IPS-15b (cell line): ENCODE measurements around the gene S100PBP.

Experiments used
- H3K27me3 ChIP-seq: one replicate; pipeline ENCODE4 v1.6.1; 2013; ENCODE audit warnings: low read length; ENCODE audit not compliant: control insufficient read depth, insufficient read depth
- H3K36me3 ChIP-seq: one replicate; pipeline ENCODE4 v1.6.1; 2013; ENCODE audit warnings: low read length; ENCODE audit not compliant: control insufficient read depth, insufficient read depth
- H3K4me1 ChIP-seq: one replicate; pipeline ENCODE4 v1.6.1; 2013; ENCODE audit warnings: mild to moderate bottlenecking, low read length; ENCODE audit not compliant: control insufficient read depth, insufficient read depth
- H3K4me3 ChIP-seq: one replicate; pipeline ENCODE4 v1.5.1; 2013; ENCODE audit warnings: low read depth, low read length
- H3K9ac ChIP-seq: one replicate; pipeline ENCODE4 v1.6.1; 2013; ENCODE audit warnings: low read depth, mild to moderate bottlenecking, low read length
- H3K9me3 ChIP-seq: one replicate; pipeline ENCODE4 v1.6.1; 2013; ENCODE audit warnings: mild to moderate bottlenecking, low read length; ENCODE audit not compliant: control insufficient read depth, insufficient read depth

S100PBP gene

GRCh38 chr1:32858136-32858535, 40.7 kb downstream of the S100PBP start:
- Histone ChIP-seq H3K9me3 (no peaks in the 10 kb centered on the region), H3K27me3 (no peaks in the 10 kb centered on the region), H3K9ac (no peak overlapping the region), H3K4me1 (no peaks in the 10 kb centered on the region), H3K36me3 (peaks cover 2% of the 10 kb centered on the region), H3K4me3 (no peak overlapping the region)

GRCh38 chr1:32858791-32859190, 41.3 kb downstream of the S100PBP start:
- H3K27me3 ChIP-seq, result no peaks in the 10 kb centered on the region
- no peaks in the 10 kb centered on the region for H3K4me1 ChIP-seq
- no peak overlapping the region for H3K9ac ChIP-seq
- no peaks in the 10 kb centered on the region for H3K9me3 ChIP-seq
- no peak overlapping the region for H3K4me3 ChIP-seq
- peaks cover 2% of the 10 kb centered on the region for H3K36me3 ChIP-seq

GRCh38 chr1:32859915-32860314, 42.5 kb downstream of the S100PBP start:
- no peak overlapping the region for H3K4me3 ChIP-seq
- no peaks in the 10 kb centered on the region for H3K9me3 ChIP-seq
- no peak overlapping the region for H3K9ac ChIP-seq
- H3K36me3 ChIP-seq, result peaks cover 2% of the 10 kb centered on the region
- no peaks in the 10 kb centered on the region for H3K27me3 ChIP-seq
- H3K4me1 ChIP-seq, result no peaks in the 10 kb centered on the region

GRCh38 chr1:32860566-32860965, 43.1 kb downstream of the S100PBP start:
- Histone ChIP-seq H3K9ac (no peak overlapping the region), H3K4me3 (no peak overlapping the region), H3K27me3 (no peaks in the 10 kb centered on the region), H3K9me3 (no peaks in the 10 kb centered on the region), H3K4me1 (no peaks in the 10 kb centered on the region), H3K36me3 (peaks cover 2% of the 10 kb centered on the region)

GRCh38 chr1:32861904-32862695, 44.6 kb downstream of the S100PBP start:
- no peaks in the 10 kb centered on the region for H3K4me1 ChIP-seq
- no peak overlapping the region for H3K4me3 ChIP-seq
- H3K36me3 ChIP-seq, result no peaks in the 10 kb centered on the region
- no peaks in the 10 kb centered on the region for H3K27me3 ChIP-seq
- no peak overlapping the region for H3K9ac ChIP-seq
- H3K9me3 ChIP-seq, result no peaks in the 10 kb centered on the region

- H3K4me1 ChIP-seq, result no peaks in the 10 kb centered on the region
- no peak overlapping the region for H3K9ac ChIP-seq
- H3K27me3 ChIP-seq, result no peaks in the 10 kb centered on the region
- no peaks in the 10 kb centered on the region for H3K9me3 ChIP-seq
- no peak overlapping the region for H3K4me3 ChIP-seq
- H3K36me3 ChIP-seq, result no peaks in the 10 kb centered on the region
Measured at GRCh38 chr1:32863218-32863880, 45.9 kb downstream of the S100PBP start.

- Histone ChIP-seq H3K4me1 (no peaks in the 10 kb centered on the region), H3K4me3 (no peak overlapping the region), H3K9ac (no peak overlapping the region), H3K9me3 (no peaks in the 10 kb centered on the region), H3K27me3 (peaks cover 3% of the 10 kb centered on the region), H3K36me3 (no peaks in the 10 kb centered on the region)
Measured at GRCh38 chr1:32863881-32864245, 46.4 kb downstream of the S100PBP start.

- peaks cover 9% of the 10 kb centered on the region for H3K27me3 ChIP-seq
- H3K4me1 ChIP-seq, result no peaks in the 10 kb centered on the region
- H3K9ac ChIP-seq, result no peak overlapping the region
- H3K36me3 ChIP-seq, result no peaks in the 10 kb centered on the region
- H3K9me3 ChIP-seq, result no peaks in the 10 kb centered on the region
- H3K4me3 ChIP-seq, result no peak overlapping the region
Measured at GRCh38 chr1:32864375-32865019, 47.0 kb downstream of the S100PBP start.

- Histone ChIP-seq H3K36me3 (no peaks in the 10 kb centered on the region), H3K9me3 (no peaks in the 10 kb centered on the region), H3K4me3 (no peak overlapping the region), H3K4me1 (peaks cover 3% of the 10 kb centered on the region), H3K27me3 (peaks cover 18% of the 10 kb centered on the region), H3K9ac (no peak overlapping the region)
Measured at GRCh38 chr1:32865639-32866405, 48.4 kb downstream of the S100PBP start.

GRCh38 chr1:32867151-32867550, 49.7 kb downstream of the S100PBP start:
- Histone ChIP-seq H3K27me3 (peaks cover 30% of the 10 kb centered on the region), H3K9ac (no peak overlapping the region), H3K4me3 (no peak overlapping the region), H3K4me1 (peaks cover 12% of the 10 kb centered on the region), H3K36me3 (no peaks in the 10 kb centered on the region), H3K9me3 (no peaks in the 10 kb centered on the region)

- Histone ChIP-seq H3K27me3 (peaks cover 31% of the 10 kb centered on the region), H3K9me3 (no peaks in the 10 kb centered on the region), H3K36me3 (no peaks in the 10 kb centered on the region), H3K9ac (no peak overlapping the region), H3K4me1 (peaks cover 12% of the 10 kb centered on the region), H3K4me3 (no peak overlapping the region)
Measured at GRCh38 chr1:32867671-32868070, 50.2 kb downstream of the S100PBP start.
